Breast epithelium (tissue), 4 donors: Measurements from ENCODE around the gene POC5. TPM values are rescaled to one million over a fixed set of nuclear protein-coding genes. Genes with fewer than 3 reads are reported as not detected.

Experiments
- DNase-seq, 2 donors: peaks; one replicate each; pipeline ENCODE4 v3.0.0-alpha.2; 2019; ENCODE audit warnings: low spot score in 2 of 2
- H3K27ac ChIP-seq, 2 donors: fragments of 200-600 bp; sonication (generic) in 1 of 2; one replicate each; pipeline ENCODE4 v1.5.1; 2016 to 2019; ENCODE audit warnings: mild to moderate bottlenecking in 1 of 2
- H3K27me3 ChIP-seq, 2 donors: fragments of 200-600 bp; sonication (generic) in 1 of 2; one replicate each; pipeline versions ENCODE4 v1.5.1 to v1.6.0; 2017 to 2019; ENCODE audit warnings: control low read depth in 1 of 2, mild to moderate bottlenecking in 1 of 2
- H3K36me3 ChIP-seq: fragments of 200-600 bp; one replicate; pipeline ENCODE4 v1.5.1; 2019
- H3K4me1 ChIP-seq, 2 donors: fragments of 200-600 bp; sonication (generic); one replicate each; pipeline ENCODE4 v1.5.1; 2016 to 2019; ENCODE audit warnings: control low read depth in 1 of 2
- H3K4me3 ChIP-seq, 3 donors: fragments of 200-600 bp; sonication (generic); 1 replicate in 2 of 3; 2 replicates in 1 of 3; pipeline ENCODE4 v1.5.1; 2016 to 2019; ENCODE audit warnings: mild to moderate bottlenecking in 3 of 3, moderate library complexity in 2 of 3
- H3K9me3 ChIP-seq, 2 donors: fragments of 200-600 bp; sonication (generic) in 1 of 2; one replicate each; pipeline ENCODE4 v1.5.1; 2016 to 2019; ENCODE audit warnings: control low read depth in 1 of 2
- POLR2A ChIP-seq: fragments of 450-650 bp; IDR thresholded peaks from one replicate; pipeline ENCODE4 v1.6.1; 2016; ENCODE audit warnings: antibody characterized with exemption, mild to moderate bottlenecking, moderate library complexity
- POLR2AphosphoS5 ChIP-seq, 3 donors: sonication (generic); formaldehyde crosslinking; IDR thresholded peaks; one replicate each; pipeline ENCODE4 v1.6.1; 2017; ENCODE audit warnings: antibody characterized with exemption in 3 of 3
- intact Hi-C: fragments of 100-400 bp; cut with DNase I; formaldehyde crosslinking; loops from one replicate; pipeline ENCODE4 v1.15.1; 2023; ENCODE audit warnings: low total_unique reads
- total RNA-seq, 3 donors: library from RNA; depleted of rRNA; stranded (reverse); fragments of >200 nt; gene quantifications; one replicate each; pipeline ENCODE4 v1.1.0, GENCODE V29; 2016
- TF ChIP-seq, protein P1 (sequence below), 3 donors: fragments of 450-650 bp; IDR thresholded peaks; one replicate each; pipeline ENCODE4 v1.5.1; 2016 to 2017; ENCODE audit warnings: antibody characterized with exemption in 3 of 3, mild to moderate bottlenecking in 3 of 3, moderate library complexity in 3 of 3

POC5 gene
- total RNA-seq, 3 donors from 2014 or later: 8.2 to 22.9 (median 18.9) TPM

DNA sequence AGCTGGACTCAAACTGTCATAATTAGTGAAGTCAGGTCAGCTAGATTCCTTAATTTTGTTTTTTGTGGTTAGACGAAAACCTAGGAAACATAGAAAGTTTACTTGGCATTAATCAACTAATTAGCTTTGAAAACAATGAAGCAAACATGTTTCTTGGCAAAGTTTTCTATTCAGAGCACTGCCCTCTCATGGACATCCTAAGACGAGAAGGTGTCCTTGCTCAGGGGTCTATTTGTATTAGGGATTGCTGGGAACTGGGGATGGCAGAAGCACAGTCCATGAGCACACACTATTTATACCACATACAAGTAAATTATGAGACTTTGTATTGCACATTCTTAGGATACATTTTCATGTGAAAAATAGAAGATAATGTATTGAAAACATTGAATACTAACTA is 49.7 kb downstream of the POC5 start:
- H3K36me3 ChIP-seq: no peaks in the 10 kb centered on the region
- H3K27me3 ChIP-seq: no peaks in the 10 kb centered on the region
- intact Hi-C loops: no loop called here
- H3K27ac ChIP-seq: no peak overlapping the region
- no peaks in the 10 kb centered on the region for H3K9me3 ChIP-seq
- H3K4me1 ChIP-seq: no peaks in the 10 kb centered on the region
- DNase-seq: no peak
- no peak overlapping the region for H3K4me3 ChIP-seq
- no peak for TF ChIP-seq POLR2A
- TF ChIP-seq, protein P1, sequence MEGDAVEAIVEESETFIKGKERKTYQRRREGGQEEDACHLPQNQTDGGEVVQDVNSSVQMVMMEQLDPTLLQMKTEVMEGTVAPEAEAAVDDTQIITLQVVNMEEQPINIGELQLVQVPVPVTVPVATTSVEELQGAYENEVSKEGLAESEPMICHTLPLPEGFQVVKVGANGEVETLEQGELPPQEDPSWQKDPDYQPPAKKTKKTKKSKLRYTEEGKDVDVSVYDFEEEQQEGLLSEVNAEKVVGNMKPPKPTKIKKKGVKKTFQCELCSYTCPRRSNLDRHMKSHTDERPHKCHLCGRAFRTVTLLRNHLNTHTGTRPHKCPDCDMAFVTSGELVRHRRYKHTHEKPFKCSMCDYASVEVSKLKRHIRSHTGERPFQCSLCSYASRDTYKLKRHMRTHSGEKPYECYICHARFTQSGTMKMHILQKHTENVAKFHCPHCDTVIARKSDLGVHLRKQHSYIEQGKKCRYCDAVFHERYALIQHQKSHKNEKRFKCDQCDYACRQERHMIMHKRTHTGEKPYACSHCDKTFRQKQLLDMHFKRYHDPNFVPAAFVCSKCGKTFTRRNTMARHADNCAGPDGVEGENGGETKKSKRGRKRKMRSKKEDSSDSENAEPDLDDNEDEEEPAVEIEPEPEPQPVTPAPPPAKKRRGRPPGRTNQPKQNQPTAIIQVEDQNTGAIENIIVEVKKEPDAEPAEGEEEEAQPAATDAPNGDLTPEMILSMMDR (IDR thresholded peaks at IDR 0.05): no peak
- no peak for TF ChIP-seq POLR2AphosphoS5 (IDR thresholded peaks at IDR 0.05)

DNA sequence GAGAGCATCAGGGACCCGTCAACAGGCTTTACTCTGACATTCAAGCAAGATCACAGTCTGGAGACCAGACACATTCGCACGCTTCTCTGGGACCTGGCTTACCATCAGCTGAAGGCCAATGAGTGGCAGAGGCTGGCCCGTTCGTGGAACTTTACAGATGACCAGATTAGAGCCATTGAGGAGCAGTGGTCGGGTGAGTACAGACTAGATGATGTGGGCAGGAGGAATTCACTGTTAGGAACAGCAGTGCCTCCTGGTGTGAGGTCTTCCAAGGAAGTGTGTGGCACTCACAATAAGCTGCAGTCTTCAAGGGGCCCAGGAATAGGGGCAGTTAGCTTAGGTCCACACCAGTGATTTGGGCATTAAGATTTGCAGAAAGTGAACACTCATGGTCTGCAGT is 50.4 kb downstream of the POC5 start:
- DNase-seq: no peak
- H3K4me3 ChIP-seq: no peak overlapping the region
- H3K27me3 ChIP-seq: no peaks in the 10 kb centered on the region
- intact Hi-C loops: no loop called here
- no peak for TF ChIP-seq POLR2AphosphoS5 (IDR thresholded peaks at IDR 0.05)
- no peak for TF ChIP-seq POLR2A
- TF ChIP-seq, protein P1 (IDR thresholded peaks at IDR 0.05): no peak
- H3K36me3 ChIP-seq: no peaks in the 10 kb centered on the region
- no peaks in the 10 kb centered on the region for H3K4me1 ChIP-seq
- no peak overlapping the region for H3K27ac ChIP-seq
- no peaks in the 10 kb centered on the region for H3K9me3 ChIP-seq

DNA sequence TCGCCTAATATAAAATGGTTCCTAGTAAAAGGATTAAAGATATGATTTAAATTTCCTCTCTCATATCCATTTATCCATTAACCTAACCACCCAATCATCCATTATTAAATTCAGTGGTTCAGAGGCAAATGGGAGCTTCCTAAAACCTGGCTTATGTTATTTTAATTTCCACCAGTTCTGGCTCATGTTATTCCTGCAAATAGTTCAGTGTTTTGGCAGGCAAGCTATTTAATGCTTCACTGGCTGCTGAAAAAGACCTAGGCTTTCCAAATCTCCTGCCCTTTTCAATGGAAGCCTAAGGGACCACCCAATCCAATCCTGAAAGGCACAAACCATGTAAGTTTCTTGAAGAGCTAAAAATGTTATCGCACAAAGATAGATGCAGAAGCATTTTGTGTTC is 52.3 kb downstream of the POC5 start:
- no peaks in the 10 kb centered on the region for H3K9me3 ChIP-seq
- H3K36me3 ChIP-seq: no peaks in the 10 kb centered on the region
- intact Hi-C loops: no loop called here
- H3K27ac ChIP-seq: no peak overlapping the region
- DNase-seq: no peak
- TF ChIP-seq POLR2A (no peak), POLR2AphosphoS5 (IDR thresholded peaks at IDR 0.05) (no peak)
- TF ChIP-seq, protein P1 (IDR thresholded peaks at IDR 0.05): no peak
- no peak overlapping the region for H3K4me3 ChIP-seq
- H3K4me1 ChIP-seq: no peaks in the 10 kb centered on the region
- H3K27me3 ChIP-seq: no peaks in the 10 kb centered on the region

DNA sequence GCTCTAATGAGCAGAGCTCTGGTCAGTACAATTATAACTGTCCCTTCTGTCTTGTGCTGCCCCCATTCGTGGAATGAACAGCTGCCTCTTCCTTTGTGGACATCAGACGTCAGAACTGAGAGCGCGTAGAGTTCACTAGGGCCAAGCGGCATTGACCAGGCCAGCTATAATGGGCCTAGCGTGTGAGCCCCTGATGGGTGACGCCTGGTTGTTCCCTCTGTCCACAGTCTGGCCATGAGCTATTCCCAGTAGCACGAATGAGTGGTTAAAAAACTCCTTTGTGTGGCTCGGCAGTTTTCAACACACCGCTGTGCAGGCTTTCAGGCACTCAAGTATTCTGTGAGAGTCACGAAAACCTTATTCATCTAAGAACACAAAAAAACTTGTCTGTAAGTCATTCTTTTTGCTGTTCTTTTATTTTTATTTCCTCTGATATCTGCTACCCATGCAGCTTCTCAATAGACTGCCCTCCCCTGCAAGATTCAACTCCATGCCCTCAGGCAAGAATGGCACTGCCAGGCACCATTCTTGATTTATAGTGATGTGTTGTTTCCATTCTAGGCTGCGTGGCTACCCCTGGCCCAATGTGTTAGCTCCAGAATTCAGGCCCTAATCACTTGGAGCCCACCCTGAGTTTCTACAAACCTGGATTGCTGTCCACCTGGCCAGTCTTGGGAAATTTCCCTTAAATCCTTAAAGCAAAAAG is 53.5 kb downstream of the POC5 start:
- Histone ChIP-seq H3K9me3 (no peaks in the 10 kb centered on the region), H3K36me3 (no peaks in the 10 kb centered on the region), H3K27ac (no peak overlapping the region), H3K4me3 (no peak overlapping the region), H3K27me3 (no peaks in the 10 kb centered on the region), H3K4me1 (no peaks in the 10 kb centered on the region)
- intact Hi-C loops: no loop called here
- no peak for DNase-seq
- TF ChIP-seq POLR2A: no peak
- TF ChIP-seq, protein P1 (IDR thresholded peaks at IDR 0.05): no peak
- no peak for TF ChIP-seq POLR2AphosphoS5 (IDR thresholded peaks at IDR 0.05)

DNA sequence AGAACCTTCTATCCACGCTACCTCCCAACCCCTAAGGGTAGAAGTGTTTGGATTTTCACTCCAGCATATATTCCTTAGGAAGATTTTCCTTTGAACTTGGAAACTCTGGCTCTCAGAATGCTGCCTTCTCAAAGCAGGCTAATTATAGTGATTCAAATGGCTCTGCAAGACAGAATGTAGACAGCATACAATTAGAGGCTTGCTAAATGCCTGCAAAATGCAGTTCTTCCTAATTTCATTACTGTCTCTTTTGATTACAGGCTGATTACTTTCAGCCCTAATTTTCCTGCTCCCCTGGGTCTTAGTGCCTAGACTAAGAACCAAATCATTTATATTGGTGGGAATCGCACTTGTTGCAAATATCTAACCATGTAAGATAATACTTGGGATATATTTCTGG is 55.2 kb downstream of the POC5 start:
- Histone ChIP-seq H3K4me1 (no peaks in the 10 kb centered on the region), H3K27ac (no peak overlapping the region), H3K27me3 (no peaks in the 10 kb centered on the region), H3K9me3 (no peaks in the 10 kb centered on the region), H3K4me3 (no peak overlapping the region), H3K36me3 (no peaks in the 10 kb centered on the region)
- no peak for DNase-seq
- no peak for TF ChIP-seq POLR2AphosphoS5 (IDR thresholded peaks at IDR 0.05)
- TF ChIP-seq, protein P1 (IDR thresholded peaks at IDR 0.05): no peak
- no peak for TF ChIP-seq POLR2A
- intact Hi-C loops: no loop called here
